HUES6 (cell line): ENCODE results near the gene CEP120.
"Not testable (repeated sequence)": the region's sequence is repeated elsewhere in the genome, so short reads cannot be mapped to it uniquely, and the experiment has no call there.

Source experiments
- H3K27ac ChIP-seq: 2 replicates; pipeline ENCODE4 v1.7.0; 2013; ENCODE audit warnings: low read depth, mild to moderate bottlenecking, low read length, inconsistent platforms
- H3K27me3 ChIP-seq: 2 replicates; pipeline ENCODE4 v1.6.1; 2013; ENCODE audit warnings: low read length; ENCODE audit not compliant: control insufficient read depth, insufficient read depth
- H3K36me3 ChIP-seq: 2 replicates; pipeline ENCODE4 v1.6.1; 2013; ENCODE audit warnings: low read length; ENCODE audit not compliant: control insufficient read depth, insufficient read depth
- H3K4me1 ChIP-seq: 2 replicates; pipeline ENCODE4 v1.6.1; 2013; ENCODE audit warnings: low read length; ENCODE audit not compliant: control insufficient read depth, insufficient read depth
- H3K4me3 ChIP-seq: 2 replicates; pipeline ENCODE4 v1.5.1; 2013; ENCODE audit warnings: low read depth, low read length
- H3K9ac ChIP-seq: one replicate; pipeline ENCODE4 v1.6.1; 2013; ENCODE audit warnings: mild to moderate bottlenecking, low read length
- H3K9me3 ChIP-seq: 2 replicates; pipeline ENCODE4 v1.6.1; 2013; ENCODE audit warnings: low read depth, low read length; ENCODE audit not compliant: control insufficient read depth, insufficient read depth

CEP120 gene

GRCh38 chr5:123423278-123424149 lies at the start of gene CEP120:
CEP120 (minus strand) TSS chr5:123423403; CDS start chr5:123422998, 405 bp downstream.
- H3K27ac ChIP-seq, result peak within 1 kb of the TSS; percentile 64
- no peaks in the 10 kb centered on the region for H3K9me3 ChIP-seq
- H3K27me3 ChIP-seq, result no peaks in the 10 kb centered on the region
- no peaks in the 10 kb centered on the region for H3K36me3 ChIP-seq
- peak within 1 kb of the TSS; percentile 83 for H3K4me3 ChIP-seq
- peak within 1 kb of the TSS; percentile 79 for H3K9ac ChIP-seq
- peaks cover 10% of the 10 kb centered on the region for H3K4me1 ChIP-seq

- Histone ChIP-seq H3K36me3 (no peaks in the 10 kb centered on the region), H3K4me3 (no peak overlapping the region), H3K9me3 (peaks cover 6% of the 10 kb centered on the region; the same call in 1 of the 2 replicates), H3K27ac (no peak overlapping the region), H3K9ac (no peak overlapping the region), H3K4me1 (no peaks in the 10 kb centered on the region), H3K27me3 (no peaks in the 10 kb centered on the region)
Observed at GRCh38 chr5:123472150-123472924, 49.1 kb upstream of the CEP120 start.

GRCh38 chr5:123471385-123471784 lies 48.2 kb upstream of the CEP120 start:
- Histone ChIP-seq H3K27ac (no peak overlapping the region), H3K36me3 (no peaks in the 10 kb centered on the region), H3K4me1 (no peaks in the 10 kb centered on the region), H3K9me3 (peaks cover 6% of the 10 kb centered on the region; the same call in 1 of the 2 replicates), H3K9ac (no peak overlapping the region), H3K4me3 (no peak overlapping the region), H3K27me3 (no peaks in the 10 kb centered on the region)

- H3K36me3 ChIP-seq, H3K4me3 ChIP-seq: not testable (repeated sequence)
Observed at GRCh38 chr5:123466839-123467238, 43.6 kb upstream of the CEP120 start.

GRCh38 chr5:123460296-123460729 lies 37.1 kb upstream of the CEP120 start:
- Histone ChIP-seq H3K27me3 (no peaks in the 10 kb centered on the region), H3K4me1 (peaks cover 8% of the 10 kb centered on the region), H3K9ac (no peak overlapping the region), H3K27ac (no peak overlapping the region), H3K9me3 (no peaks in the 10 kb centered on the region), H3K36me3 (no peaks in the 10 kb centered on the region), H3K4me3 (no peak overlapping the region)

More at GRCh38 chr5:123466839-123467238, 43.6 kb upstream of the CEP120 start:
- H3K9me3 ChIP-seq, H3K9ac ChIP-seq, H3K27ac ChIP-seq, H3K27me3 ChIP-seq, H3K4me1 ChIP-seq: not testable (repeated sequence)

- H3K36me3 ChIP-seq, H3K27ac ChIP-seq: not testable (repeated sequence)
Observed at GRCh38 chr5:123458994-123459393, 35.8 kb upstream of the CEP120 start.

GRCh38 chr5:123456242-123456641 lies 33.0 kb upstream of the CEP120 start:
- H3K27me3 ChIP-seq, result no peaks in the 10 kb centered on the region
- peaks cover 12% of the 10 kb centered on the region for H3K4me1 ChIP-seq
- H3K4me3 ChIP-seq, result no peak overlapping the region
- H3K36me3 ChIP-seq, result no peaks in the 10 kb centered on the region
- H3K27ac ChIP-seq, result no peak overlapping the region
- no peak overlapping the region for H3K9ac ChIP-seq
- no peaks in the 10 kb centered on the region for H3K9me3 ChIP-seq

More at GRCh38 chr5:123458994-123459393, 35.8 kb upstream of the CEP120 start:
- H3K27me3 ChIP-seq, H3K9me3 ChIP-seq, H3K9ac ChIP-seq, H3K4me3 ChIP-seq, H3K4me1 ChIP-seq: not testable (repeated sequence)

GRCh38 chr5:123455640-123456039 lies 32.4 kb upstream of the CEP120 start:
- Histone ChIP-seq H3K4me3 (no peak overlapping the region), H3K27me3 (no peaks in the 10 kb centered on the region), H3K4me1 (peaks cover 11% of the 10 kb centered on the region), H3K9ac (no peak overlapping the region), H3K36me3 (no peaks in the 10 kb centered on the region), H3K9me3 (no peaks in the 10 kb centered on the region), H3K27ac (no peak overlapping the region)

- no peaks in the 10 kb centered on the region for H3K9me3 ChIP-seq
- no peaks in the 10 kb centered on the region for H3K36me3 ChIP-seq
- H3K4me3 ChIP-seq, result no peak overlapping the region
- H3K9ac ChIP-seq, result no peak overlapping the region
- H3K27ac ChIP-seq, result no peak overlapping the region
- peaks cover 5% of the 10 kb centered on the region for H3K4me1 ChIP-seq
- no peaks in the 10 kb centered on the region for H3K27me3 ChIP-seq
Observed at GRCh38 chr5:123455095-123455494, 31.9 kb upstream of the CEP120 start.

- H3K9me3 ChIP-seq, result no peaks in the 10 kb centered on the region
- no peak overlapping the region for H3K4me3 ChIP-seq
- no peaks in the 10 kb centered on the region for H3K36me3 ChIP-seq
- no peak overlapping the region for H3K27ac ChIP-seq
- no peak overlapping the region for H3K9ac ChIP-seq
- H3K4me1 ChIP-seq, result 0 out of 2 replicates have a peak, but pooled peaks cover 4% of the 10 kb centered on the region
- H3K27me3 ChIP-seq, result no peaks in the 10 kb centered on the region
Observed at GRCh38 chr5:123454259-123454911, 31.2 kb upstream of the CEP120 start.
